GM19099 (cell line): ENCODE results near the gene ZG16B.

ENCODE experiments used
- POLR2A ChIP-seq: IDR thresholded peaks from 3 replicates; pipeline ENCODE4 v1.6.1; 2011; ENCODE audit warnings: low read depth; ENCODE audit not compliant: insufficient read length; ENCODE audit errors: extremely low read depth

Gene ZG16B, protein sequence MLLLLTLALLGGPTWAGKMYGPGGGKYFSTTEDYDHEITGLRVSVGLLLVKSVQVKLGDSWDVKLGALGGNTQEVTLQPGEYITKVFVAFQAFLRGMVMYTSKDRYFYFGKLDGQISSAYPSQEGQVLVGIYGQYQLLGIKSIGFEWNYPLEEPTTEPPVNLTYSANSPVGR

GRCh38 chr16:2829501-2830354 lies at the start of gene ZG16B:
Gene ZG16B (plus strand): TSS chr16:2830303. CDS start chr16:2830442, 139 bp downstream.
- no peak for TF ChIP-seq POLR2A

GRCh38 chr16:2782583-2783351 lies 47.3 kb upstream of the ZG16B start:
- no peak for TF ChIP-seq POLR2A

- no peak for TF ChIP-seq POLR2A
Measured at GRCh38 chr16:2783581-2784357, 46.3 kb upstream of the ZG16B start.

DNA sequence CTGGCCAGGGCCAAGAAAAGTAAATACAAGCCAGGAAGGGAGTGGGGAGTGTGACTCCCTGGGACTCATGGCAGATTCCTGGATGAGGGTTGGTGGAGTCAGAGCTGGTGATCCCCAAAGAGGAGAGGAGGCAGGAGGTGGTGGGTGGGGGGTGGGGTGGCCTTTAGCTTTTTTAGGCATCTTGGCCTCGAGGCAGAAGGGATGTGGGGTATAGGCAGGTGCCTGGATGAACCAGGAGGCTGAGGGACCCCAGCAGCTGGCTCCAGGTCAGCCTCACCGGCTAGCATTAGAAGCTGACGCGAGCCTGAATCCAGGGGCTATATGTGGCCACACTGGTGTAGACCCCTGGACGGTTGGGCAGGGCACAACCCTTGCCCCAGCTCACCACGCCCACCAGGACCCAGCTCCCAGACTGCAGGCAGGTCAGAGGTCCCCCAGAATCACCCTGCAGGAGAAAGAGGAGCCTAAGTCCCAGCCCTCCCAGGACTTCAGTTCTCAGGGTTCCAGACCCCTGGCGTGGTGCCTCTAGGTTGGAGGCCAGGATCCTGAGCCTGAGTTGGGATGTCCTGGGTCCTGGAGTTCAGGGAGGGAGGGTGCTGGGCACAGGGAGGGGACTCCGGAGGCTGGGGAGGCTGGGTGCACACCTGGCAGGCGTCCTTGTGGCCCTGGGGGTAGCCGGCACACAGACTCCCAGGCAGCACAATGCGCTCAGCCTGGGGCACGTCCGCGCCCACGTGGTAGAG lies 45.6 kb upstream of the ZG16B start:
- no peak for TF ChIP-seq POLR2A

DNA sequence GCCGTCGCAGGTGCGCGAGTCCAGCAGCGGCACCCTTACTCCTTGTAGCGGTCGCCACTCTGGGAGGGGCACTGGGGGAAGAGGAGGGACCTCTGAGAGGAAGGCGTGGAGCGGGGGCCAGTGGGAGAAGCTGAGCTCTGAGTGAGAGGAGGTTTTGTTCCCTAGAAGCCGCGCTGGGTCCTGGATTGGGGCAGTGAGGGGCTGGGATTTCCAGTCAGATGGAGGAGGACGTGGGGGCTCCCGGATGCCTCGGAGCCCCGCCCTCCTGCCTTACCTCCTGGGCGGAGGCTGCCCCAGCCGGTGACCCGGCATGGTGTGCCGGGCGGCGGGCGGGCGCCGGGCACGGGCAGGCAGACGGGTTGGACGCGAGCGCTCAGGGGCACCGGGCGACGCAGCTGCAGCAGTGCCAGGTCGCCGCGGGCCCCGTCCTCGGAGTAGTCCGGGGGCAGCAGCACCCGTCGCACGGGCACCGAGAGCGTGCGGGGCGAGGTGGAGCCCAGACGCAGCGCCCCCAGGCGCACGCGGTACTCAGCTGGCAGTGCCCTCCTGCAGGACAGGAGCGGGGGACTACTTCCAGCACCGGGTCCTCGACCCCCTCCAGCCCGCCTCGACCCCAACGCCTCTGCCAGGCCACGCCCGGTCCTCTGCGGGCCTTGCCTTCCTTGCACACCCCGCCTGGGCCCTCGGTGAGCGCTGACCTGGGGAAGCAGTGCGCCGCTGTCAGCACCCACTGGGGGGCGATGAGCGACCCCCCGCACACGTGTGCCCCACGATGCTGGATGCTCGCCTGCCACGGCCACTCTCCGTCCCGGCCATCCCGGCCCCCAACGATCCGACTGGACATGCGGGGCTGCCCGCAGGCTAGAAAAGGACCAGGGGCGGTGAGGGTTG lies 44.8 kb upstream of the ZG16B start:
- no peak for TF ChIP-seq POLR2A

DNA sequence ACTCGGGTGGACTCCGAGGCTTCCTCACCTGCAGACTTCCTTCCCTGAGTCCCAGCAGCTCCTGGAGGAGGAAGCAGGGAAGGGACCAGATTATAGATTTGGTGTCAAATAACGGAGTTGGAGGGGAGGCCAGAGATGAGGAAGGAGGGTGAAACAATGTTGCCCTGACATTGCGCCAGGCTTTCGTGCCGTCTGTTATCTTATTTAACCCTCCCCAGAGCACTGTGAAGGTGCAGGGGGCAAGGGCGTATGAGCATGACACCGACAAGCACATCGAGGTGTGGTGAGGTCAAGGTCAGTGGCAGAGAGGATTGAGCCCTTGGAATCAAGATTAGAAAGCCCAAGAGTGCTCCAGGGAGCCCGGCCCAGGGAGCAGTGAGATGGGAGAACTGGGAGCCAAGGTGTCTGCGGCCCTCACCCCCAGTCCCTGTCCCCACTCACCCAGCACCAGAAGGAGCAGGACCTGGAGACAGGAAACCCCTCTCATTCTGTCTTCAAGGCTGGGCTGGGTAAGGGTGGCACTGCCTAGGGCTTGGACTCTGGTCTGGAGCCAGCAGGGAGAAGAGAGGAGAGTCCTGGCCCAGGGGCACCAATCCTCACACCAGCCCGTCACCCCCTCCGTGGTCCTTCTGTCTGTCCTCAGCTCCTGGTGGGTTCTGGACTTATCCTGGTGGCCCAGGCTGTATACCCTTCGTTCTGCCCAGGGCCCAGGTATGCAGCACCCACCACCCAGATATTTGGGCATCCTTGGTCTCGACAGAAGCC lies 43.9 kb upstream of the ZG16B start:
- TF ChIP-seq POLR2A, result no peak

DNA sequence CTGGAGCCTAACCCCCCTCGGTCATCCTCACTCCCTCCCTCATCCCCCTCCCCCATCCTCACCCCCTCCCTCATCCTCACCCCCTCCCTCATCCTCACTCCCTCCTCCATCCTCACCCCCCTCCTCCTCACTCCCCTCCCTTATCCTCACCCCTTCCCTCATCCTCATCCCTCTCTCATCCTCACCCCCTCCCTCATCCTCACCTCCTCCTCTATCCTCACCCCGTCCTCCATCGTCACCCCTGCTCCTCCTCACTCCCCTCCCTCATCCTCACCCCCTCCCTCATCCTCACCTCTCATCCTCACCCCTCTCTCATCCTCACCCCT lies 43.3 kb upstream of the ZG16B start:
- no peak for TF ChIP-seq POLR2A

DNA sequence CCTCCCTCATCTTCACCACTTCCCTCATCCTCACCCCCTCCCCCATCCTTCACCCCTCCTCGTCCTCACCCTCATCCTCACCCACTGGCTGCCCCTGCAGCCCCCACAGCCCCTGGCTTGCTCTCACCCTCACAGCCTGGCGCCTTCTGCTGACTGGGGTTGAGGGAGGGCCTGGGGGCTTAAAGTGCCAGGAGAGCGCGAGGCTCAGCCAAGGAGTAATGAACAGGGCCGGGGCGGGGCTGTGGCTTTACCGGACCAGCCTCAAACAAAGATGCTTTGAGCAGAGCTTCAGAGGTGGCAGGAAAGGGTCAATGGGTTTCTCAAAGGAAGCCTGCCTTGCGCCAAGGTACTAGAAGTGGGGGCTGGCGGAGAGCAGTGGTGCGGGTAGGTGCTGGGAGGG lies 42.7 kb upstream of the ZG16B start, which contains the start of gene PRSS33:
Gene PRSS33, minus strand, starts transcription at position 155 of the 400 bp plus-strand sequence. CDS start 1,013 bp downstream, outside the sequence.
- no peak for TF ChIP-seq POLR2A

DNA sequence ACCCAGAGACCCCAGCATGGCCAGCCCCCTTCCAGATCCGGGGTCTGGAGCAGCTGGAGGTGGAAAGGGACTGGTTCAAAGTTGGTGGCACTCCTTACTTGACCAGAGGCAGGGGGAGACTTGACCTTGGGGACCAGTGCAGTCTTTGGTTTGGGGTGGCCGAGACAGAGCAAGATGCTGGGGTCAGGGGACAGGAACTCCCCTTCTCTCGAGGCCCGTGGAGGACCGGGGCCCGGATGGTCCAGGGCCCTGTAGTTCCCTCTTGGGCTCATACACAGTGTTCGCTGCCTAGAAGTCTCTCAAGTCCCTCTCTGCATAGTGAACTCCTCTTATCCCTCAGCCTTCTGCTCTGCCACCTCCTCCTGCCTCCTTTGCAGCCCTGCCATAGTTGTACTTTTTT lies 42.1 kb upstream of the ZG16B start:
- TF ChIP-seq POLR2A, result no peak

DNA sequence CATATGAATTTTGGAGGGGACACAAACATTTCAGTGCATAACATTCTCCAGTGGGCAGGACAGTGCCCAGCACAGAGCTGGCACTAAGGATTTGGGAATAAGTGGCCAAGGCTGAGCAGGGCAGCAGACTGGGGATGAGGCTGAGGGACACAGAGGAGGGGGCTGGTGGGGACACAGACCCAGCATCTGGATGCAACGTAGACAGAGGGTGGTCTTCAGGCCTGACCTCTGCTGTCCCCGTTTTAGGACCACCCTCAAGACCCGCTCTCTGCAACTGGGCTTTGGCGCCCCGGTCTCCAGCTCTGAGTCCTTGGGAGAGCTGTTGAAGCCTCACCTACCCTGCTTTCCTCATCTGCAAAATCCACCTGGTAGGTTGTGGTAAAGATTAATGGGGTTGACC lies 39.5 kb upstream of the ZG16B start:
- TF ChIP-seq POLR2A, result no peak

DNA sequence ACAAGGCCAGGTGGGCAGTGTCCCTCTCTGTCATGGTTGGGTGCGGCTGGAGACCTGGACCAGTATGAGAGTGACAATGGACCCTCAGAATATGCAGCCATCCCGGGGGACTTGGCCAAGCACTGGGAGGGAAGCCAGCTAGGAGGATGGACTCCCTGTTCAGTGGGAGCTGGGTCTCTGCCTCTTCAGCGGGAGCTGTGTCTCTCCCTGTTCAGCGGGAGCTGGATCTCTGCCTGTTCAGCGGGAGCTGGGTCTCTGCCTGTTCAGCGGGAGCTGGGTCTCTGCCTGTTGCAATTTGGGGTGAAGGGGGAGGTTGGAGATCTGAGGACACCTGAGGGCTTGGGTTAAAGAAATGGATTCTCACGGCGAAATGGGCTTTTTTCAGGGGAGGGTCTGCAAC lies 38.9 kb upstream of the ZG16B start:
- TF ChIP-seq POLR2A, result no peak

DNA sequence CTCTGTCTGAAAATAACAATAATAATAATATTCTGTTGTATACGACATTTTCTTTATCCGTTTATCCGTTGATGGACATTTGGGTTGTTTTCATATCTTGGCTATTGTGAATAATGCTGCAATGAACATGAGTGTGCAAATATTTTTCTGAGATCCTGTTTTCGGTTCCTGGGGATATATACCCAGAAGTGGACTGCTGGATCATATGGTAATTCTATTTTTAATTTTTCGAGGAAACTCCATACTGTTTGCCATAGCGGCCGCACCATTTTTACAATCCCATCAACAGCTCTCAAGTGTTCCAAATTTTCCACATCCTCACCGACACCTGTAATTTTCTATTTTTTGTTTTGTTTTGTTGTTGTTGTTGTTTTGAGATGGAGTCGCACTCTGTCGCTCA lies 37.2 kb upstream of the ZG16B start:
- no peak for TF ChIP-seq POLR2A
